SK-N-SH (cell line): ENCODE measurements around the gene UQCRHL. TPM values are rescaled to one million over a fixed set of nuclear protein-coding genes. Genes with fewer than 3 reads are reported as not detected.

Experiments used
- CTCF ChIA-PET: fragments of 300-600, 350-600 bp; formaldehyde crosslinking; extraction: SDS; loops from one replicate; lab custom pipeline; 2021; lab: Yijun Ruan, JAX
- POLR2A ChIA-PET: fragments of 350-600 bp; sonication (Branson Sonifier 250); formaldehyde crosslinking; extraction: SDS; loops from one replicate; lab custom pipeline; 2020; ENCODE audit warnings: antibody characterized with exemption, inconsistent platforms; lab: Yijun Ruan, JAX
- DNase-seq: peaks from one replicate; pipeline ENCODE4 v3.0.0; 2012
- H2AFZ ChIP-seq: fragments of 200-600 bp; sonication (generic); 2 replicates; pipeline ENCODE4 v1.8.1; 2016; ENCODE audit warnings: antibody characterized with exemption, mild to moderate bottlenecking, low read depth
- H3F3A ChIP-seq: fragments of 200-600 bp; sonication (generic); replicated peaks from 2 replicates; pipeline ENCODE3; 2016; ENCODE audit warnings: antibody characterized with exemption, mild to moderate bottlenecking; ENCODE audit not compliant: insufficient read depth
- H3K27ac ChIP-seq, 2 experiments: fragments of 200-500 bp in 1 of 2; fragments of 200-600 bp in 1 of 2; sonication (Bioruptor generic) in 1 of 2; sonication (generic), shearing (Covaris generic) in 1 of 2; 2 replicates each; pipeline versions ENCODE4 v1.5.1 to v1.6.1; 2014 to 2016; ENCODE audit warnings: low read depth in 2 of 2, inconsistent platforms in 1 of 2, low read length in 1 of 2, mild to moderate bottlenecking in 1 of 2, mixed read lengths in 1 of 2
- H3K27me3 ChIP-seq: fragments of 200-600 bp; sonication (generic), shearing (Covaris generic); 2 replicates; pipeline ENCODE4 v1.6.1; 2016; ENCODE audit warnings: mixed run types; ENCODE audit not compliant: insufficient read depth
- H3K36me3 ChIP-seq, 2 experiments: fragments of 200-500 bp in 1 of 2; fragments of 200-600 bp in 1 of 2; sonication (Bioruptor generic) in 1 of 2; sonication (generic) in 1 of 2; replicated peaks in 1 of 2; 2 replicates each; pipeline versions ENCODE3 to v1.5.1; 2014 to 2016; ENCODE audit warnings: low read length in 1 of 2, mild to moderate bottlenecking in 1 of 2; ENCODE audit not compliant: insufficient read depth in 2 of 2, control insufficient read depth in 1 of 2
- H3K4me1 ChIP-seq, 2 experiments: fragments of 200-500 bp in 1 of 2; fragments of 200-600 bp in 1 of 2; sonication (Bioruptor generic) in 1 of 2; sonication (generic), shearing (Covaris generic) in 1 of 2; 2 replicates each; pipeline versions ENCODE4 v1.5.1 to v1.6.1; 2014 to 2016; ENCODE audit warnings: low read depth in 1 of 2, low read length in 1 of 2, mixed run types in 1 of 2; ENCODE audit not compliant: insufficient read depth in 2 of 2, control insufficient read depth in 1 of 2
- H3K4me2 ChIP-seq: fragments of 200-600 bp; sonication (generic), shearing (Covaris generic); 2 replicates; pipeline ENCODE4 v1.6.1; 2017; ENCODE audit warnings: mixed run types
- H3K4me3 ChIP-seq, 2 experiments: fragments of 200-500 bp in 1 of 2; fragments of 200-600 bp in 1 of 2; sonication (Bioruptor generic) in 1 of 2; sonication (generic), shearing (Covaris generic) in 1 of 2; 2 replicates each; pipeline versions ENCODE4 v1.5.1 to v1.8.1; 2014 to 2016; ENCODE audit warnings: low read depth in 2 of 2, inconsistent platforms in 1 of 2, low read length in 1 of 2, mild to moderate bottlenecking in 1 of 2, mixed read lengths in 1 of 2, moderate library complexity in 1 of 2
- H3K79me2 ChIP-seq: fragments of 200-600 bp; sonication (generic); 2 replicates; pipeline ENCODE4 v1.8.1; 2017; ENCODE audit warnings: mild to moderate bottlenecking; ENCODE audit not compliant: insufficient read depth
- H3K9ac ChIP-seq: fragments of 200-600 bp; sonication (generic); 2 replicates; pipeline ENCODE4 v1.6.1; 2017; ENCODE audit warnings: mixed run types
- H3K9me2 ChIP-seq: fragments of 200-600 bp; sonication (generic); 2 replicates; pipeline ENCODE4 v1.6.1; 2017; ENCODE audit warnings: mixed run types
- H3K9me3 ChIP-seq: fragments of 200-600 bp; sonication (generic); 2 replicates; pipeline ENCODE4 v1.6.1; 2017; ENCODE audit warnings: mixed run types, mild to moderate bottlenecking, moderate library complexity
- H4K20me1 ChIP-seq: fragments of 200-600 bp; sonication (generic); 2 replicates; pipeline ENCODE4 v1.6.1; 2017; ENCODE audit warnings: mild to moderate bottlenecking, mixed run types; ENCODE audit not compliant: insufficient read depth
- CHD2 ChIP-seq: fragments of 150-350 bp; IDR thresholded peaks from 2 replicates; pipeline ENCODE4 v1.6.1; 2018; ENCODE audit warnings: low read length; ENCODE audit not compliant: partially characterized antibody
- ELF1 ChIP-seq: IDR thresholded peaks from 2 replicates; pipeline ENCODE4 v1.4.0; 2012
- FOXJ3 ChIP-seq: sonication (generic); formaldehyde crosslinking; IDR thresholded peaks from 2 replicates; pipeline ENCODE4 v1.5.1; 2020; ENCODE audit warnings: mild to moderate bottlenecking, missing genetic modification reagents
- FOXM1 ChIP-seq: IDR thresholded peaks from 2 replicates; pipeline ENCODE4 v1.4.0; 2012; ENCODE audit warnings: low read depth, mild to moderate bottlenecking
- GATA2 ChIP-seq: sonication (generic); formaldehyde crosslinking; IDR thresholded peaks from 2 replicates; pipeline ENCODE4 v1.5.0; 2020; ENCODE audit warnings: mild to moderate bottlenecking, missing genetic modification reagents
- MEF2A ChIP-seq: IDR thresholded peaks from 2 replicates; pipeline ENCODE4 v1.4.0; 2012; ENCODE audit warnings: low read depth, borderline replicate concordance
- MXI1 ChIP-seq: IDR thresholded peaks from 2 replicates; pipeline ENCODE4 v1.6.1; 2012; ENCODE audit warnings: mild to moderate bottlenecking, low read depth, low read length, improper control_type of control experiment
- RCOR1 ChIP-seq: fragments of 150-350 bp; IDR thresholded peaks from 2 replicates; pipeline ENCODE4 v1.6.1; 2017; ENCODE audit warnings: antibody characterized with exemption, low read length
- RXRA ChIP-seq: IDR thresholded peaks from 2 replicates; pipeline ENCODE4 v1.4.0; 2012; ENCODE audit warnings: low read depth, mild to moderate bottlenecking, borderline replicate concordance
- TAF1 ChIP-seq: IDR thresholded peaks from 2 replicates; pipeline ENCODE4 v1.6.1; 2012; ENCODE audit warnings: low read depth, mild to moderate bottlenecking, low read length, moderate library complexity, borderline replicate concordance
- WGBS: methylation state at CpG from one replicate; pipeline ENCODE4 v1.1.6; 2017; ENCODE audit warnings: low lambda C conversion rate; 5-methylcytosine and 5-hydroxymethylcytosine counted together
- polyA plus RNA-seq, 3 experiments: library from polyadenylated mRNA; depleted of rRNA; stranded (reverse); fragments of >200 nt; gene quantifications; 2 replicates each; pipeline ENCODE4 v1.2.3, GENCODE V29; 2012
- TF ChIP-seq, protein P1 (sequence below): IDR thresholded peaks from 2 replicates; pipeline ENCODE4 v1.4.0; 2012; ENCODE audit warnings: low read depth, borderline replicate concordance
- TF ChIP-seq, protein P2 (sequence below): IDR thresholded peaks from 2 replicates; pipeline ENCODE4; 2012
- TF ChIP-seq, protein P3 (sequence below): IDR thresholded peaks from 2 replicates; pipeline ENCODE4 v1.4.0; 2012; ENCODE audit warnings: low read depth, borderline replicate concordance
- TF ChIP-seq, protein P4 (sequence below): fragments of 150-350 bp; IDR thresholded peaks from 2 replicates; pipeline ENCODE4 v1.6.1; 2017; ENCODE audit warnings: antibody characterized with exemption, low read length, low read depth, borderline replicate concordance
- TF ChIP-seq, protein P5 (sequence below): IDR thresholded peaks from 2 replicates; pipeline ENCODE4 v1.6.1; 2012; ENCODE audit warnings: mild to moderate bottlenecking, low read depth, low read length, moderate library complexity

Gene UQCRHL
- polyA plus RNA-seq, 1 of the 3 experiments (the other 2 are of a cell fraction) = 2.8 TPM

DNA sequence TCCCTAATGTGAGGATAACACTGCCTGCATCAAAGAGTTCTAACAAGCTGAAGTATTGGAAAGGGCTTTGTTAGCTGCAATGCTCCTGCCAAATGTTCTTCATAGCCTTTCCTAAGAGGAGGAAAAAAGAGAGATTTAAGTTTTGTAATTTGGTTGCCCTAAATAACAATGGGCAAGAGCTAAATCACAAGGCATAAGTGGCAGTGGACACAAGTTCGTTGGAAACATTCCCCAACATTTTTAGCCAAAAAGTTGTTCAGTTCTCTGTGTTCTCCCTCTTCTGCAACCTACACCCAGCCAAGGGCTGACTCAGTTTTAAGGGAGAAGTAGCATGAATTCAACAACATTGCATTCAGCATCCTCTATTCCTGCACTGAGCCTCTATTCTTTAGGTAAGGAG, 2.6 kb upstream of the UQCRHL start:
- Histone ChIP-seq H3K4me1 (no peaks in the 10 kb centered on the region), H3K9ac (no peak overlapping the region), H3K79me2 (no peaks in the 10 kb centered on the region), H3K27me3 (no peaks in the 10 kb centered on the region), H3K9me2 (no peaks in the 10 kb centered on the region), H3F3A (no peaks in the 10 kb centered on the region)
- no peak for DNase-seq
- CTCF ChIA-PET = interaction anchor here (1.0 to 1.2 kb wide), 2 partner anchors 18 to 142 kb away, joined by 3 to 4 read pairs; no protein-coding TSS in a partner anchor
- TF ChIP-seq, protein P1, sequence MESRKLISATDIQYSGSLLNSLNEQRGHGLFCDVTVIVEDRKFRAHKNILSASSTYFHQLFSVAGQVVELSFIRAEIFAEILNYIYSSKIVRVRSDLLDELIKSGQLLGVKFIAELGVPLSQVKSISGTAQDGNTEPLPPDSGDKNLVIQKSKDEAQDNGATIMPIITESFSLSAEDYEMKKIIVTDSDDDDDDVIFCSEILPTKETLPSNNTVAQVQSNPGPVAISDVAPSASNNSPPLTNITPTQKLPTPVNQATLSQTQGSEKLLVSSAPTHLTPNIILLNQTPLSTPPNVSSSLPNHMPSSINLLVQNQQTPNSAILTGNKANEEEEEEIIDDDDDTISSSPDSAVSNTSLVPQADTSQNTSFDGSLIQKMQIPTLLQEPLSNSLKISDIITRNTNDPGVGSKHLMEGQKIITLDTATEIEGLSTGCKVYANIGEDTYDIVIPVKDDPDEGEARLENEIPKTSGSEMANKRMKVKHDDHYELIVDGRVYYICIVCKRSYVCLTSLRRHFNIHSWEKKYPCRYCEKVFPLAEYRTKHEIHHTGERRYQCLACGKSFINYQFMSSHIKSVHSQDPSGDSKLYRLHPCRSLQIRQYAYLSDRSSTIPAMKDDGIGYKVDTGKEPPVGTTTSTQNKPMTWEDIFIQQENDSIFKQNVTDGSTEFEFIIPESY = no peak
- TF ChIP-seq RXRA = no peak
- TF ChIP-seq MXI1 = no peak
- TF ChIP-seq, all 33 proteins: peak for 0
- Histone ChIP-seq H4K20me1 (no peaks in the 10 kb centered on the region), H3K36me3 (no peaks in the 10 kb centered on the region), H3K9me3 (no peaks in the 10 kb centered on the region), H2AFZ (no peak overlapping the region), H3K27ac (no peak overlapping the region), H3K4me2 (no peak overlapping the region), H3K4me3 (no peak overlapping the region)
- POLR2A ChIA-PET = no interaction called here
- WGBS = 68% methylated on average over 1 of the region's 1 CpG

DNA sequence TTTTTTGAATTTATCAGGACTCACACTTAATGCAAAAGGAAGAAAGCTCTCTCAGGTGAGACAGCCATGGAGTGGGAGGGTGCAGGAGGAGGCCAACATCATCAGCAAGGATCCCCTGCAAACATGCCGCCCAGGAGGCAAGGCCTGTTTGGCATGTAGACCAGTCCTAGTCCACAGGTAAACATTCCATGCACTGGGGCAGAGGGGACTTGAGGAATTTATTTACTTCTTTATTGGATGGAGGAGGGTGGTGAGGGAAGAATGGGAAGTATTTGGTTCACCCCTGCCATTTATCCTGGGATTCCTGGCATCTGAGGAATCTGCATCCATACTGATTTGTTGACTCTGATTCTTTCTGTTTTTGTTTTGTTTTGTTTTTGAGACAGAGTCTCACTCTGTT, 1.5 kb upstream of the UQCRHL start:
- Histone ChIP-seq H3K79me2 (no peaks in the 10 kb centered on the region), H4K20me1 (no peaks in the 10 kb centered on the region), H3K4me3 (no peak overlapping the region), H3K9me2 (no peaks in the 10 kb centered on the region), H3F3A (no peaks in the 10 kb centered on the region), H3K27ac (no peak overlapping the region), H2AFZ (no peak overlapping the region), H3K9me3 (no peaks in the 10 kb centered on the region), H3K36me3 (no peaks in the 10 kb centered on the region), H3K4me2 (no peak overlapping the region), H3K9ac (no peak overlapping the region), H3K27me3 (no peaks in the 10 kb centered on the region), H3K4me1 (no peaks in the 10 kb centered on the region)
- 100% methylated on average over 1 of the region's 1 CpG for WGBS
- POLR2A ChIA-PET = no interaction called here
- CTCF ChIA-PET = interaction anchor here (1.0 kb wide), 1 partner anchor 190 kb away, joined by 3 read pairs; no protein-coding TSS in a partner anchor
- DNase-seq = no peak
- no peak for TF ChIP-seq GATA2 (CRISPR knock-in tag)
- TF ChIP-seq, protein P2, sequence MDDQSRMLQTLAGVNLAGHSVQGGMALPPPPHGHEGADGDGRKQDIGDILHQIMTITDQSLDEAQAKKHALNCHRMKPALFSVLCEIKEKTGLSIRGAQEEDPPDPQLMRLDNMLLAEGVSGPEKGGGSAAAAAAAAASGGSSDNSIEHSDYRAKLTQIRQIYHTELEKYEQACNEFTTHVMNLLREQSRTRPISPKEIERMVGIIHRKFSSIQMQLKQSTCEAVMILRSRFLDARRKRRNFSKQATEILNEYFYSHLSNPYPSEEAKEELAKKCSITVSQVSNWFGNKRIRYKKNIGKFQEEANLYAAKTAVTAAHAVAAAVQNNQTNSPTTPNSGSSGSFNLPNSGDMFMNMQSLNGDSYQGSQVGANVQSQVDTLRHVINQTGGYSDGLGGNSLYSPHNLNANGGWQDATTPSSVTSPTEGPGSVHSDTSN = no peak
- TF ChIP-seq, protein P1 = no peak
- TF ChIP-seq, protein P3, sequence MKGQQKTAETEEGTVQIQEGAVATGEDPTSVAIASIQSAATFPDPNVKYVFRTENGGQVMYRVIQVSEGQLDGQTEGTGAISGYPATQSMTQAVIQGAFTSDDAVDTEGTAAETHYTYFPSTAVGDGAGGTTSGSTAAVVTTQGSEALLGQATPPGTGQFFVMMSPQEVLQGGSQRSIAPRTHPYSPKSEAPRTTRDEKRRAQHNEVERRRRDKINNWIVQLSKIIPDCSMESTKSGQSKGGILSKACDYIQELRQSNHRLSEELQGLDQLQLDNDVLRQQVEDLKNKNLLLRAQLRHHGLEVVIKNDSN = no peak
- TF ChIP-seq ELF1 = no peak
- no peak for TF ChIP-seq RCOR1
- no peak for TF ChIP-seq FOXM1
- no peak for TF ChIP-seq CHD2
- TF ChIP-seq, protein P4, sequence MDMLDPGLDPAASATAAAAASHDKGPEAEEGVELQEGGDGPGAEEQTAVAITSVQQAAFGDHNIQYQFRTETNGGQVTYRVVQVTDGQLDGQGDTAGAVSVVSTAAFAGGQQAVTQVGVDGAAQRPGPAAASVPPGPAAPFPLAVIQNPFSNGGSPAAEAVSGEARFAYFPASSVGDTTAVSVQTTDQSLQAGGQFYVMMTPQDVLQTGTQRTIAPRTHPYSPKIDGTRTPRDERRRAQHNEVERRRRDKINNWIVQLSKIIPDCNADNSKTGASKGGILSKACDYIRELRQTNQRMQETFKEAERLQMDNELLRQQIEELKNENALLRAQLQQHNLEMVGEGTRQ = no peak
- TF ChIP-seq, protein P5, sequence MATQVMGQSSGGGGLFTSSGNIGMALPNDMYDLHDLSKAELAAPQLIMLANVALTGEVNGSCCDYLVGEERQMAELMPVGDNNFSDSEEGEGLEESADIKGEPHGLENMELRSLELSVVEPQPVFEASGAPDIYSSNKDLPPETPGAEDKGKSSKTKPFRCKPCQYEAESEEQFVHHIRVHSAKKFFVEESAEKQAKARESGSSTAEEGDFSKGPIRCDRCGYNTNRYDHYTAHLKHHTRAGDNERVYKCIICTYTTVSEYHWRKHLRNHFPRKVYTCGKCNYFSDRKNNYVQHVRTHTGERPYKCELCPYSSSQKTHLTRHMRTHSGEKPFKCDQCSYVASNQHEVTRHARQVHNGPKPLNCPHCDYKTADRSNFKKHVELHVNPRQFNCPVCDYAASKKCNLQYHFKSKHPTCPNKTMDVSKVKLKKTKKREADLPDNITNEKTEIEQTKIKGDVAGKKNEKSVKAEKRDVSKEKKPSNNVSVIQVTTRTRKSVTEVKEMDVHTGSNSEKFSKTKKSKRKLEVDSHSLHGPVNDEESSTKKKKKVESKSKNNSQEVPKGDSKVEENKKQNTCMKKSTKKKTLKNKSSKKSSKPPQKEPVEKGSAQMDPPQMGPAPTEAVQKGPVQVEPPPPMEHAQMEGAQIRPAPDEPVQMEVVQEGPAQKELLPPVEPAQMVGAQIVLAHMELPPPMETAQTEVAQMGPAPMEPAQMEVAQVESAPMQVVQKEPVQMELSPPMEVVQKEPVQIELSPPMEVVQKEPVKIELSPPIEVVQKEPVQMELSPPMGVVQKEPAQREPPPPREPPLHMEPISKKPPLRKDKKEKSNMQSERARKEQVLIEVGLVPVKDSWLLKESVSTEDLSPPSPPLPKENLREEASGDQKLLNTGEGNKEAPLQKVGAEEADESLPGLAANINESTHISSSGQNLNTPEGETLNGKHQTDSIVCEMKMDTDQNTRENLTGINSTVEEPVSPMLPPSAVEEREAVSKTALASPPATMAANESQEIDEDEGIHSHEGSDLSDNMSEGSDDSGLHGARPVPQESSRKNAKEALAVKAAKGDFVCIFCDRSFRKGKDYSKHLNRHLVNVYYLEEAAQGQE = no peak
- no peak for TF ChIP-seq TAF1
- no peak for TF ChIP-seq FOXJ3
- TF ChIP-seq MEF2A = no peak
